ENCODE measurements around the gene GHR. TPM values are rescaled to one million over a fixed set of nuclear protein-coding genes. Genes with fewer than 3 reads are reported as not detected.

GHR gene
- total and polyA plus RNA-seq, 8 donors: 0.87 to 34.8 (median 7.8) TPM

- peaks cover 0 to 9% (median 8%) of the 10 kb centered on the region in 3 donors for H3K27me3 ChIP-seq
- H3K4me3 ChIP-seq: peak within 1 kb of the TSS; percentile 27 to 33 (median 32)
- 24 to 32% (median 24%) methylated on average over 35 of the region's 35 CpGs for WGBS, 5 donors
- no peak for TF ChIP-seq POLR2A (IDR thresholded peaks at IDR 0.05)
- TF ChIP-seq EP300 (IDR thresholded peaks at IDR 0.05): no peak
- no peak for TF ChIP-seq POLR2AphosphoS5 (IDR thresholded peaks at IDR 0.05)
- TF ChIP-seq, protein P1, sequence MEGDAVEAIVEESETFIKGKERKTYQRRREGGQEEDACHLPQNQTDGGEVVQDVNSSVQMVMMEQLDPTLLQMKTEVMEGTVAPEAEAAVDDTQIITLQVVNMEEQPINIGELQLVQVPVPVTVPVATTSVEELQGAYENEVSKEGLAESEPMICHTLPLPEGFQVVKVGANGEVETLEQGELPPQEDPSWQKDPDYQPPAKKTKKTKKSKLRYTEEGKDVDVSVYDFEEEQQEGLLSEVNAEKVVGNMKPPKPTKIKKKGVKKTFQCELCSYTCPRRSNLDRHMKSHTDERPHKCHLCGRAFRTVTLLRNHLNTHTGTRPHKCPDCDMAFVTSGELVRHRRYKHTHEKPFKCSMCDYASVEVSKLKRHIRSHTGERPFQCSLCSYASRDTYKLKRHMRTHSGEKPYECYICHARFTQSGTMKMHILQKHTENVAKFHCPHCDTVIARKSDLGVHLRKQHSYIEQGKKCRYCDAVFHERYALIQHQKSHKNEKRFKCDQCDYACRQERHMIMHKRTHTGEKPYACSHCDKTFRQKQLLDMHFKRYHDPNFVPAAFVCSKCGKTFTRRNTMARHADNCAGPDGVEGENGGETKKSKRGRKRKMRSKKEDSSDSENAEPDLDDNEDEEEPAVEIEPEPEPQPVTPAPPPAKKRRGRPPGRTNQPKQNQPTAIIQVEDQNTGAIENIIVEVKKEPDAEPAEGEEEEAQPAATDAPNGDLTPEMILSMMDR (IDR thresholded peaks at IDR 0.05): no peak
- no peak within 1 kb of the TSS for H3K27ac ChIP-seq
- intact Hi-C loops (cut with DNase I; ENCODE audit: low total_unique reads): no loop called here
- no peaks in the 10 kb centered on the region for H3K9me3 ChIP-seq
- no peaks in the 10 kb centered on the region for H3K36me3 ChIP-seq
- peak; percentile 20 to 47 for DNase-seq
- H3K4me1 ChIP-seq: peaks cover 0 to 4% (median 0%) of the 10 kb centered on the region in 4 donors
These were observed 333.7 kb downstream of the GHR start, which contains the start of gene CCDC152 for GRCh38 chr5:42756606-42757601. CCDC152 (plus strand) TSS chr5:42756818; CDS start chr5:42759122, 2,304 bp downstream.

DNA sequence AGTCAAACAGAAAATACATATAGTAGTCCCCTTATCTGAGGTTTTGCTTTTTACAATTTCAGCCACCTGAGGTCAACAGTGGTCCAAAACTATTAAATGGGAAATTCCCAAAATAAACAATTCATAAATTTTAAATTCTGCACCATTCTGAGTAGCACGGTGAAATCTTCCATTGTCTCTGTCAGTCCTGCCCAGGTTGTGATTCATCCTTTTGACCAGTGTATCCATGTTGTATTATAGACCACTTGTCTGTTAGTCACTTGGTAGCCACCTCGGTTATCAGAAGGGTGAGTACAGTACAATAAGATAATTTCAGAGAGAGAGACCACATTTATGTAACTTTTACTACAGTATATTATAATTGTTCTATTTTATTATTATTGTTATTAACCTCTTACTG, 336.2 kb downstream of the GHR start:
- WGBS, 5 donors: 84 to 89% (median 85%) methylated on average over 2 of the region's 2 CpGs
- intact Hi-C loops (cut with DNase I; ENCODE audit: low total_unique reads): no loop called here

GRCh38 chr5:42760426-42760825, 337.2 kb downstream of the GHR start:
- peaks cover 0 to 9% (median 8%) of the 10 kb centered on the region in 3 donors for H3K27me3 ChIP-seq
- no peak overlapping the region for H3K4me3 ChIP-seq
- no peaks in the 10 kb centered on the region for H3K9me3 ChIP-seq
- intact Hi-C loops (cut with DNase I; ENCODE audit: low total_unique reads): loop anchor here (10.0 kb wide), 1 partner anchor 906 kb away; no protein-coding TSS in a partner anchor
- TF ChIP-seq, protein P1 (IDR thresholded peaks at IDR 0.05): no peak
- TF ChIP-seq POLR2A (IDR thresholded peaks at IDR 0.05) (no peak), EP300 (IDR thresholded peaks at IDR 0.05) (no peak), POLR2AphosphoS5 (IDR thresholded peaks at IDR 0.05) (no peak)
- no peak overlapping the region for H3K27ac ChIP-seq
- no peaks in the 10 kb centered on the region for H3K36me3 ChIP-seq
- peaks cover 0 to 4% (median 0%) of the 10 kb centered on the region in 4 donors for H3K4me1 ChIP-seq
- WGBS, 5 donors: 83 to 95% (median 90%) methylated on average over 4 of the region's 4 CpGs
- DNase-seq: no peak

More for the DNA sequence above, 336.2 kb downstream of the GHR start:
- DNase-seq: no peak
- H3K4me1 ChIP-seq: peaks cover 0 to 4% (median 0%) of the 10 kb centered on the region in 4 donors
- H3K36me3 ChIP-seq: no peaks in the 10 kb centered on the region
- no peak for TF ChIP-seq POLR2AphosphoS5 (IDR thresholded peaks at IDR 0.05)
- no peak for TF ChIP-seq EP300 (IDR thresholded peaks at IDR 0.05)
- TF ChIP-seq, protein P1 (IDR thresholded peaks at IDR 0.05): no peak
- TF ChIP-seq POLR2A (IDR thresholded peaks at IDR 0.05): no peak
- H3K27ac ChIP-seq: no peak overlapping the region
- H3K4me3 ChIP-seq: no peak overlapping the region
- H3K27me3 ChIP-seq: peaks cover 0 to 9% (median 8%) of the 10 kb centered on the region in 3 donors
- H3K9me3 ChIP-seq: no peaks in the 10 kb centered on the region

DNA sequence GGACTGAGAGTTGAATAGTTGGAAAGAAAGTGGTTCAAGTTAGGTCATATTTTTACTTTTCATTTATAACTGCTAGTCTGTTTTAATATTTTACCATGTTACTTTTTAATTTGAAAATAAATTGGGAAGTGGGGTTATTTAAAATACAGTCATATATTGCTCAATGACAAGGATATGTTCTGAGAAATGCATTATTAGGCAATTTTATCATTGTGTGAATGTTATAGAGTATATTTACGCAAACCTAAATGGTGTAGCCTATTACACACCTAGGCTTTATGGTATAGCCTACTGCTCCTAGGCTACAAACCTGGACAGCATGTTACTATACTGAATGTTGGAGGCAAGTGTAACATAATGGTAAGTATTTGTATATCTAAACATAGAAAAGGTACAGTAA, 338.6 kb downstream of the GHR start:
- DNase-seq: no peak
- Histone ChIP-seq H3K27me3 (peaks cover 0 to 5% (median 4%) of the 10 kb centered on the region in 3 donors), H3K4me3 (no peak overlapping the region), H3K4me1 (peaks cover 0 to 4% (median 0%) of the 10 kb centered on the region in 4 donors), H3K36me3 (no peaks in the 10 kb centered on the region), H3K9me3 (no peaks in the 10 kb centered on the region), H3K27ac (no peak overlapping the region)
- 94 to 100% (median 98%) methylated on average over 1 of the region's 1 CpG for WGBS, 5 donors
- no peak for TF ChIP-seq POLR2A (IDR thresholded peaks at IDR 0.05)
- no peak for TF ChIP-seq POLR2AphosphoS5 (IDR thresholded peaks at IDR 0.05)
- TF ChIP-seq, protein P1 (IDR thresholded peaks at IDR 0.05): no peak
- no peak for TF ChIP-seq EP300 (IDR thresholded peaks at IDR 0.05)
- intact Hi-C loops (cut with DNase I; ENCODE audit: low total_unique reads): loop anchor here (10.0 kb wide), 1 partner anchor 907 kb away; no protein-coding TSS in a partner anchor

Measured in stomach (tissue), 9 donors.